ENCODE data around the gene CYP2A7.
"Not testable (repeated sequence)": the region's sequence is repeated elsewhere in the genome, so short reads cannot be mapped to it uniquely, and the experiment has no call there.

DNA sequence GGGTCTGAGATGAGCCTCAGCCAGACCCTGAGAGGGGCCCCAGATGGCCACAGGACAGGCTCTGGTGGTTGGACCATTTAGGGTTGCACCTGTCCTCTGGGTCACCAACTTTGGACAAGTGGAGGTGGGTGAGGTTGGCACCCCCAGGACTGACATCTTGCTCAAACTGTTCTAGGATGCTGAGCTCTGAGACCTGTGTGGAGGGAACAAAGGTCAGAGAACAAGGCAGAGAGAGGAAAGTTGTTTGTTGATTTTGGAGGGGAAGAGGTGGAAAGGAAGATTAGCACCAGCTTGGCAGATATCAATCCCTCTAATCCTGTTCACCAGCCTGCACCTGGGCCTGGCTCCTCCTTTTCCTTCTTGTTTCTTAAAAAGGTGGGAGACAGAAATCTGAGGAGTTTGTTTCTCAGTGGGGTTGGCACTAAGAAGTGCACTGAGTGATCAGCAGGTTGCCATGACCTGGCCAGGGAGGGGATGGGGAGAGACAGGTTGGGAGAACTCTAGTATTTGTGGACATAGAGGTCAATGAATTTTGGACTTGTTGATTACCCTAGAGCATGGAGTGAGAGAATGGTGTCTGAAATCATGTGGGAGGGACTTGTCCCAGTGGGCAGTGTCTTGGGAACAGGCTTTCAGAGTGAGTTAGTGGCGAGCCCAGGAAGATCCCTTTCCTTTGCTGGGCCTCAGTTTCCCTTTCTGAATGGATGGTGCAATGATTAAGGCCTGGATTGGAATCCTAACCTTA, 2.3 kb upstream of the CYP2A7 start:
- TF ChIP-seq EZH2 (IDR thresholded peaks at IDR 0.05; ENCODE audit: insufficient read depth, poor library complexity, severe bottlenecking); EZH2phosphoT487 (IDR thresholded peaks at IDR 0.05; ENCODE audit: insufficient read depth, low read depth): not testable (repeated sequence)
